ENCODE data around the gene MMP25. TPM values are rescaled to one million over a fixed set of nuclear protein-coding genes. Genes with fewer than 3 reads are reported as not detected.

Gene MMP25
- total RNA-seq, 1 experiment from 2014 or later, result 0.51 TPM

DNA sequence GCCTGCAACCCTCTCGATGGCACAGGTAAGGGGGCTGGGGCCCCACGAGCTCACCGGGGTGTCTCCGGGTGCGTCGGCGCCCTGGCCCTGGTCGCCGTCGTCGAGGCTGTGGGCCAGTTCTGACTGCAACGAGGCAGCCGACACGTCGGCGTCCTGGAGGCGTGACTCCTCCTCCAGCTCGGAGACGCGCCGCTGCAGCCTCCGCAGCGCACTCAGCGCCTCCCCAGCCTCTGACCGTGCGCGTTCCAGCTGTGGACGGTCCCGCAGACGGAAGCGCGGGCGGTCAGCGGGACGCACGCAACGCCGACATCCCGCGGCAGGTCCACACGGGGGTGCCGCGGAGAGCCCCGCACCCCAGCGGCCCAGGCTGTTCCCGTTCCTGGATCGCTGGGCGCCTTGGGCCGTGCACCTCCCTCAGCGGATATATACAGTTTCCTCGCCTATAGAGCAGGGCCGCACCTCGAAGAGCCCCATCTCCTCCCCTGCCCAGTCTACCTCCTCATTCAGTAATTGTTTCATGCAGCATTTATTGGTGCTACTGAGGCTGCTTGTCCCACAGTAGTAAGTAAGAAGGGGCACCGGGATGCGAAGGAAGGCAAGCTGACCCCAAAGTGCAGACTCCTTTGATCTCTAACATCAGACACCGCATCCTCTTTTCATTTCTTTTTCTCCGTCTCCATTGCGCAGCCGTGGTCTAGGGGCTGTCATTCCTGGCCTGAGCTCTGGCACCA, 16.7 kb upstream of the MMP25 start:
- H3K4me3 ChIP-seq (ENCODE audit: low read length), result no peak overlapping the region

DNA sequence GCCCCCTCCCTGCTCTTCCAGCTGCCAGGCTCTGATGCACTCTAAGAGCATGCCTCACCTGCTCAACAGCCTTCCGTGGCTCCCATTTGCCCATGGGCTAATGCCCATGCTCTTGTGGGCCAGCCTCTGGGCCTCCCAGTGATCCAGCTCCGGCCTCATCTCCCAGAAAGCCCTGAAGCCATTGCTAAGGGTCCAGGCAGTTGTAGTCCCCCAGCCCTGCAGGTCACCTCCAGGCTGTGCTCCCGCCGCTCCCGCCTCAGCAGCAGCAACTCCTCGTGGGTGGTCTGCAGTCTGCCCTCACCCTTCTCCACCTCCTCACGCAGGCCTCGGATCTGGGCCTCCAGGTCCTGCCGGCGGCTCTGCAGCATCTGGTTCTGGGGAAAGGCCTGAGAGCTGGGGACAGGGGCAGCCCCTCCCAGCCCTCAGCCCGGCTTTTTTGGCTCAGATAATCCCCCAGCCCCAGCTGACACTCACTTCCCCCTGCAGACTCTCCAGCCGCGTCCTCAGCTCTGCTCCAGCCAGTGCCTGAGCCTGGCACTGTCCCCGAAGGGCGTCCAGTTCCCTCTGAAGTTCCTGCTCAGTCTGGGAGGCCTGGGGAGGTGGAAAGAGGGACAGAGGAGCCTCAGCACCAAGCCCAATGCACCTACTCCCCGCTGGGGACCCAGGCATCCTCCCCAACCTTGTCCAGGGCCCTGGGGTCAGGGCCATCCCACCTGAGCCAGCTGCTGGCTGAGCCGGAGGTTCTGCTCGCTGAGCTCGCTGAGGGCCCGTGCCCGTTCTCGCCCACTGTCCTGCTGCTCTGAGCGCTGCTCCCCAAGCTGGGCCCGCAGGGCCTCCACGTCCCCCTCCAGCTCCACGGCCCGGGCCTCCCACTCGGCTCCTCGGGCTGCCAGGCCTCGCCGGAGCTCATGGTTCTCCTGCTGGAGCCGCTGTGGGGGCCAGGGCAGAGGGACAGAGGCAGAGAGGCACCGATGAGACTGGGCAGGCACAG, 15.8 kb upstream of the MMP25 start:
- POLR2A ChIA-PET (ENCODE audit: unreplicated experiment), result no interaction called here
- BruUV-seq (replicated peaks), result no TSS peak
- Histone ChIP-seq H3K9me2 (replicated peaks; ENCODE audit: low read length) (no peaks in the 10 kb centered on the region), H3K9ac (ENCODE audit: low read length) (no peak overlapping the region), H3K9me3 (ENCODE audit: low read length) (no peaks in the 10 kb centered on the region), H3K4me1 (ENCODE audit: insufficient read depth, low read length) (peaks cover 21% of the 10 kb centered on the region), H3K4me2 (ENCODE audit: low read length) (peak overlapping the region; percentile 71), H3K36me3 (ENCODE audit: low read depth, low read length) (no peaks in the 10 kb centered on the region), H3K79me2 (ENCODE audit: low read length) (no peaks in the 10 kb centered on the region), H3K27ac (ENCODE audit: low read length) (peak overlapping the region; percentile 37), H3F3A (ENCODE audit: low read length, unreplicated experiment) (no peaks in the 10 kb centered on the region), H3K27me3 (ENCODE audit: low read length) (no peaks in the 10 kb centered on the region), H2AFZ (ENCODE audit: low read length) (no peak overlapping the region), H4K20me1 (ENCODE audit: low read length) (no peaks in the 10 kb centered on the region), H3K4me3 (ENCODE audit: low read length) (no peak overlapping the region)
- no peak for DNase-seq
- no peak for TF ChIP-seq EZH2 (IDR thresholded peaks at IDR 0.05; ENCODE audit: low read length, unreplicated experiment)
- TF ChIP-seq, protein P1, sequence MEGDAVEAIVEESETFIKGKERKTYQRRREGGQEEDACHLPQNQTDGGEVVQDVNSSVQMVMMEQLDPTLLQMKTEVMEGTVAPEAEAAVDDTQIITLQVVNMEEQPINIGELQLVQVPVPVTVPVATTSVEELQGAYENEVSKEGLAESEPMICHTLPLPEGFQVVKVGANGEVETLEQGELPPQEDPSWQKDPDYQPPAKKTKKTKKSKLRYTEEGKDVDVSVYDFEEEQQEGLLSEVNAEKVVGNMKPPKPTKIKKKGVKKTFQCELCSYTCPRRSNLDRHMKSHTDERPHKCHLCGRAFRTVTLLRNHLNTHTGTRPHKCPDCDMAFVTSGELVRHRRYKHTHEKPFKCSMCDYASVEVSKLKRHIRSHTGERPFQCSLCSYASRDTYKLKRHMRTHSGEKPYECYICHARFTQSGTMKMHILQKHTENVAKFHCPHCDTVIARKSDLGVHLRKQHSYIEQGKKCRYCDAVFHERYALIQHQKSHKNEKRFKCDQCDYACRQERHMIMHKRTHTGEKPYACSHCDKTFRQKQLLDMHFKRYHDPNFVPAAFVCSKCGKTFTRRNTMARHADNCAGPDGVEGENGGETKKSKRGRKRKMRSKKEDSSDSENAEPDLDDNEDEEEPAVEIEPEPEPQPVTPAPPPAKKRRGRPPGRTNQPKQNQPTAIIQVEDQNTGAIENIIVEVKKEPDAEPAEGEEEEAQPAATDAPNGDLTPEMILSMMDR (conservative IDR thresholded peaks at IDR 0.05; ENCODE audit: low read depth, low read length), result no peak
- TF ChIP-seq EZH2phosphoT487 (IDR thresholded peaks at IDR 0.05; ENCODE audit: borderline replicate concordance, low read length), result no peak
- CTCF ChIA-PET, result interaction anchor here (0.5 to 1.8 kb wide), 3 partner anchors 10 to 31 kb away, joined by 5 to 10 read pairs (median 6); partner anchors contain the start of gene TNFRSF12A
- intact Hi-C loops (cut with micrococcal nuclease), result no loop called here
- no peak for ATAC-seq

More for the DNA sequence above, 16.7 kb upstream of the MMP25 start:
- H3K9me3 ChIP-seq (ENCODE audit: low read length), result no peaks in the 10 kb centered on the region
- H3K27ac ChIP-seq (ENCODE audit: low read length), result no peak overlapping the region
- H3K9me2 ChIP-seq (replicated peaks; ENCODE audit: low read length), result no peaks in the 10 kb centered on the region
- ATAC-seq (no peak), DNase-seq (no peak)
- POLR2A ChIA-PET (ENCODE audit: unreplicated experiment), result no interaction called here
- H3K9ac ChIP-seq (ENCODE audit: low read length), result no peak overlapping the region
- H2AFZ ChIP-seq (ENCODE audit: low read length), result no peak overlapping the region
- no peaks in the 10 kb centered on the region for H3K79me2 ChIP-seq (ENCODE audit: low read length)
- BruUV-seq (replicated peaks), result no TSS peak
- intact Hi-C loops (cut with micrococcal nuclease), result loop anchor here (2.0 kb wide), 1 partner anchor 25 kb away; no protein-coding TSS in a partner anchor
- no peaks in the 10 kb centered on the region for H3F3A ChIP-seq (ENCODE audit: low read length, unreplicated experiment)
- TF ChIP-seq, protein P1 (conservative IDR thresholded peaks at IDR 0.05; ENCODE audit: low read depth, low read length), result no peak
- TF ChIP-seq EZH2phosphoT487 (IDR thresholded peaks at IDR 0.05; ENCODE audit: borderline replicate concordance, low read length) (no peak), EZH2 (IDR thresholded peaks at IDR 0.05; ENCODE audit: low read length, unreplicated experiment) (no peak)
- CTCF ChIA-PET, result no interaction called here
- no peak overlapping the region for H3K4me2 ChIP-seq (ENCODE audit: low read length)
- H3K36me3 ChIP-seq (ENCODE audit: low read depth, low read length), result no peaks in the 10 kb centered on the region
- H3K27me3 ChIP-seq (ENCODE audit: low read length), result no peaks in the 10 kb centered on the region
- peaks cover 21% of the 10 kb centered on the region for H3K4me1 ChIP-seq (ENCODE audit: insufficient read depth, low read length)
- H4K20me1 ChIP-seq (ENCODE audit: low read length), result no peaks in the 10 kb centered on the region

Measured in PC-3 (cell line).